Effector CD8-positive, alpha-beta T cell (primary cell): Measurements from ENCODE around the gene MUC3A.

Experiments
- DNase-seq: peaks from one replicate; lab custom pipeline; 2025; lab: John Stamatoyannopoulos, UW

The MUC3A gene

GRCh38 chr7:100944138-100944537, 5.2 kb upstream of the MUC3A start:
- no peak for DNase-seq

DNA sequence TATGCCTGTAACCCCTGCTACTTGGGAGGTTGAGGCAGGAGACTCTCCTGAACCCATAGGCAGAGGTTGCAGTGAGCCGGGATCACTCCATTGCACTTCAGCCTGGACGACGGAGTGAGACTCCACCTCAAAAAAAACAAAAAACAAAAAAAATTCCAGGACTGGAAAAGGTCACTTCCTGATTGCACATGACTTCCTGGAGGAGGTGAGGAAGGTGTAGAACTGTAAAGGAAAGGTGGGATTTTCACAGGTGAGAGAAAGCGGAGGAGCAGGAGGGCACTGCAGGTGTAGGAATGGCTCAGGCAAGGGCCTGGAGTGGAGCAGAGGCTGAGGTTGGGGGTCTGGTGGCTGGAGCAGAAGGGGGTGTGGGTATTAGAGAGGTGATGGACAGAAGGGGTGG, 3.2 kb upstream of the MUC3A start:
- no peak for DNase-seq

GRCh38 chr7:100946766-100947365, 2.5 kb upstream of the MUC3A start:
- no peak for DNase-seq

DNA sequence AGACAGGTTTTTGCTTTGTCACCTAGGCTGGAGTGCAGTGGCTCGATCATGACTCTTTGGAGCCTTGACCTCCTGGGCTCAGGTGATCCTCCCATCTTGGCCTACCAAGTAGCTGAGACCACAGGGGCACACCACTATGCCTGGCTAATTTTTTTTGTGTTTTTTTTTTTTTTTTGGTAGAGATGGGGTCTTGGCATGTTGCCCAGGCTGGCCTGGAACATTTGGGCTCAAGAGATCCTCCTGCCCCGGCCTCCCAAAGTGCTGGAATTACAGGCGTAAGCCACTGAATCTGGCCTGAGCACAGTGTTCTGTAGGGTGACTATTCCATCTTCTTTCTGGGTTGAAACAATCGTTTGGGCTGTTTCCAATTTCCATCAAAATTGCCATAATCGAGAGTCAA, 1.5 kb upstream of the MUC3A start:
- no peak for DNase-seq

- no peak for DNase-seq
Observed at GRCh38 chr7:100949933-100950443, 654 bp downstream of the MUC3A start.

- DNase-seq, result no peak
Observed at GRCh38 chr7:100951172-100951571, 1.8 kb downstream of the MUC3A start.

GRCh38 chr7:100951888-100952560, 2.7 kb downstream of the MUC3A start:
- no peak for DNase-seq

DNA sequence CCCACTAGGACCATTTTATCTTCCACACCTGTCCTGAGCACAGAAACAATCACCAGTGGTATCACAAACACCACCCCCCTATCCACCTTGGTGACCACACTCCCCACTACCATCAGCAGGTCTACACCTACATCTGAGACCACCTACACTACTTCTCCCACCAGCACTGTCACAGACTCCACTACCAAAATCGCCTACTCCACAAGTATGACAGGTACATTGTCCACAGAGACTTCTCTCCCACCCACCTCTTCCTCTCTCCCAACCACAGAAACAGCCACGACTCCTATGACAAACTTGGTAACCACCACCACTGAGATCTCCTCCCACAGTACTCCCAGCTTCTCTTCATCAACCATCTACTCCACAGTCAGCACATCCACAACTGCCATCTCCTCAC, 3.3 kb downstream of the MUC3A start:
- DNase-seq, result no peak

GRCh38 chr7:100957832-100958421, 8.6 kb downstream of the MUC3A start:
- DNase-seq, result no peak

DNA sequence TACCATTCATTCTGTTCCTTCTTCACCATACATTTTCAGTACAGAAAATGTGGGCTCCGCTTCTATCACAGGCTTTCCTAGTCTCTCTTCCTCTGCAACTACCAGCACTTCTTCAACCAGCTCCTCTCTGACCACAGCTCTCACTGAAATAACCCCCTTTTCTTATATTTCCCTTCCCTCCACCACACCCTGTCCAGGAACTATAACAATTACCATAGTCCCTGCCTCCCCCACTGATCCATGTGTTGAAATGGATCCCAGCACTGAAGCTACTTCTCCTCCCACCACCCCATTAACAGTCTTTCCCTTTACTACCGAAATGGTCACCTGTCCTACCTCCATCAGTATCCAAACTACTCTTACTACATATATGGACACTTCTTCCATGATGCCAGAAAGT, 10.6 kb downstream of the MUC3A start:
- no peak for DNase-seq

DNA sequence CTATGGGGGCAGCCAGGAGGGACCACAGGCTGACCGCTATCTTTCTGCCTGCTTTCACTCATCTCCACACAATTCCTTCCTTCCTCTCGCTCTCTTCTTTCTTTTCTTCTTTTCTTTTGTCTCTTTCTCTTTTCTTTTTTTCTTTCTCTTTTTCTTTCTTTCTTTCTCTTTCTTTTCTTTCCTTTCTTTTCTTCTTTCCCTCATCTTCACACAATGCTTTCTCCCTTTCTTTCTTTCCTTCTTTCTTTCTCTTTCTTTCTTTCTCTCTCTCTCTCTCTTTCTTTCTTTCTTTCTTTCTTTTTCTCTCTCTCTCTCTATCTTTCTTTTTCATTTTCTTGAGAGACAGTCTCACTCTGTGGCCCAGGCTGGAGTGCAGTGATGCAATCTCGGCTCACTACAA, 13.2 kb downstream of the MUC3A start:
- no peak for DNase-seq

DNA sequence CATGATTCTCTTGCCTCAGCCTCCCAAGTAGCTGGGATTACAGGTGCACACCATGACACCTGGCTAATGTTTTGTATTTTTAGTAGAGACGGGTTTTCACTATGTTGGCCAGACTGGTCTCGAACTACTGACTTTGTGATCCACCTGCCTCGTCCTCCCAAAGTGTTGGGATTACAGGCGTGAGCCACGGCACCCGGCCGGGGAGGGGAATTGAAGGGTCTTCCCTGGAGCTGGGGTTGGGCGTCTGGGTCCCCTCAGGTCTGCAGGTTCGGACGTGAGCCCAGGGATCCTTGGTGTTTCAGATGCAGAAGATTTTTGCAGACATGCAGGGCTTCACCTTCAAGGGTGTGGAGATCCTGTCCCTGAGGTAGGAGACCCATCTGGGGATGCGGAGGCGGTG, 14.1 kb downstream of the MUC3A start:
- DNase-seq, result no peak

DNA sequence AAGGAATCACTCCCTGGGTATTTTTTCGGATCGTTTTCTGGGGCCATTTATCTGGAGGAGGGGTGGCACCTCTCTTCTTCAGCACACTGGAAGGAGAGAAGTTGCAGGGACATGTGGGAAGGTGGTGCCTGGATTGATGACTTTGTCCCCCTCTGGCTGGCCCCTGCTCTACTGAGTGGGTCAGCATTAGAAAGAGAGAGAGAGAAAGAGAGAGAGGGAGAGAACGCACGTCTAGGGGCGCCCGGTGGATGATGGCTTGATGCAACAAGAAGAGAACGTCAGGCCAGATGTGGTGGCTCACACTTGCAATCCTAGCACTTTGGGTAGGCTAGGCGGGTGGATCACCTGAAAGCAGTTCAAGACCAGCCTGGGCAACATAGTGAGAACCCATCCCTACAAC, 14.5 kb downstream of the MUC3A start:
- DNase-seq, result no peak

- no peak for DNase-seq
Observed at GRCh38 chr7:100964630-100965029, 15.3 kb downstream of the MUC3A start.

DNA sequence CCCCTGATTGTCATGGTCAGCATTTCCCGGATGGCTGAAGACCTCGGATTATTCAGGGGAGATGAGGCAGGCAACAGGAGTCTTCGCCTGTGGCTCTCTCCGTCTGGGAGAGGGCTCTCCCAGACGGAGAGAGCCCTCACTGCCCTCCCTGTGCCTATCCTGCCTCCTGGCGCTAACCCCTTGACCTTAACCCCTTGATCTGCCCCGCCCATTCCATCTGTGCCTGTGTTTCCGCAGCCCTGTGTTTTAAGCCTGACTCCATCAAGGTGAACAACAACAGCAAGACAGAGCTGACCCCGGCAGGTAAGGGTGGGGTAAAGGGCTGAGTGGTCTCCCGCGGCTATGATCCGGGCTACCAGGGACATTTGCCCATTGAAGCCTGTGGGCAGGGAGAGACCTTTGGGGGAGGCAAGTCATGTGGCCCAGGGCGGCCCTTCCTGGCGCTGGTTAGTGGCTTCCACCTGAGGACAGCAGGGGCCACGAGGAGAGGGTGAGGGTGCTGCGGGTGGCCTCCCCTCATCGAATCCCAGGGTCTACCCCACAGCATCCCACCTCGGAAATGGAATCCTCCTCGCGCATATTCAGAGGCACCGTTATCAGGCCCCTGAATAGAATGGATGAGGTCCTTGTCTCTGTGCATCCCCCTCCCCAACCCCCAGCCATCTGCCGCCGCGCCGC, 15.8 kb downstream of the MUC3A start:
- no peak for DNase-seq

DNA sequence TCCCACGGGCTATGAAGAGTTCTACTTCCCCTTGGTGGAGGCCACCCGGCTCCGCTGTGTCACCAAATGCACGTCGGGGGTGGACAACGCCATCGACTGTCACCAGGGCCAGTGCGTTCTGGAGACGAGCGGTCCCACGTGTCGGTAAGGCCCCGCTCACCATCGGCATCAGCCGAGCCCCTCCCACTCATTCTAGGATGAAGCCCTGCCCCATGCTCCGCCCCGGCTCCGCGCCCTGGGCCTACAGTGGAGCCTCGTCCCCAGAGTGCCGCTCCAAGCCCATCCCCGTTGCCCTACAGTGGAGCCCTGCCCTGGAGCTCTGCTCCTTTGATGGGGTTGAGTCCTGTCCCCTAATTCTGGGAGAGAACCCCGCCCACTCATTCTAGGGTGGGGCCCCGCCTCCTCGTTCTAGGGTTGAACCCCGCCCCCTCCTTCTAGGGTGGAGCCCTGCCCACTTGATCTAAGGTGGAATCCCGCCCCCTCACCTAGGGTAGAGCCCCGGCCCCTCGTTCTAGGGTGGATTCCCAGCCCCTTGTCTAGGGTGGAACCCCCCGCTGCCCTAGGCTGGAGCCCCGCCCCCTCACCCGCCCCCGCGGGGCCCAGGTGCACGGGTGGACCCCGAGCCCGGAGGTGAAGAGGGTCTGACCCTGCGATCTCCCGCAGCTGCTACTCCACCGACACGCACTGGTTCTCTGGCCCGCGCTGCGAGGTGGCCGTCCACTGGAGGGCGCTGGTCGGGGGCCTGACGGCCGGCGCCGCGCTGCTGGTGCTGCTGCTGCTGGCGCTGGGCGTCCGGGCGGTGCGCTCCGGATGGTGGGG, 16.6 kb downstream of the MUC3A start:
- DNase-seq, result no peak

- no peak for DNase-seq
Observed at GRCh38 chr7:100966542-100967291, 17.4 kb downstream of the MUC3A start.

DNA sequence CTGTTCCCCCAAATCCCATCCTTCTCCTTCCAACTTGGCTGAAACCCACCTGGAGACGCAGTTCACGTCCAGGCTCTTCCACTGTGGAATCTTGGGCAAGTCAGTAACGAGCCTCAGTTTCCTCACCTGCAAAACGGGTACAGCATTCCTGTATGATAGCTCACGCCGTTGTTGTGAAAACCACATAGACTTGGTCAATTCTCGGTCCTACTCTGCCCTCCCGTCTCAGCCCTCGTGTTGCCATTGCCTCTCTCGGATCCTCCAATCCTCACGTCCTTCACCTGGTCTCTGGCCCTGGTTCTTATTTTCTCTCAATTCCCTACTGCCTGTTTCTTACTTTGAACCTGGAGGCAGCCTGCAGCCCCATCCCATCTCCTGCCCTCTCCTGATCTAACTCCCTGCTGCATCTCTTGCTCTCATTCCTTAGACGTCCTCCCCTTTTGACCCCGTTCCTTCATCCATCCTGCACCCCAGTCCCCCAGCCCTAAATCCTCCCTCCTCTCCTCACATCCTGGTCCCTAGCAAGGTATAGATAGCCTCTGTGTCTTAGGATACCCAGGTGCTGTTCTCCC, 18.0 kb downstream of the MUC3A start:
- DNase-seq, result no peak

DNA sequence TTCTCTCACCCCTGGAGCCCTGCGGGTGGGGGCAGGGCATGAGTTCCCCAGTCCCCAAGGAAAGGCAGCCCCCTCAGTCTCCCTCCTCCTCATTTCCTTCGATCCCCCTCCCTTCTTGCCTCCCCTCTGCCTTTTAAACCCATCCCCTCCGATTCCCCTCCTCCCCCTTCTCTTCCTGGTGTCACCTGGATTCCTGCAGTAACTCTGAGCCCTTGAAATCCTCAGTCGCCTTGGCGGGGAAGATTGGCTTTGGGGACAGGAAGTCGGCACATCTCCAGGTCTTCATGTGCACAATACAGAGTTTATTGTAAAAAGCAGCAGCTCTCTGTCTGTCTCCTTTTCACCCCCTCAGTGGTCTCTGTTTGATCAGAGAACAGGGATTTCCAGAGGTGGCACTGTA, 18.7 kb downstream of the MUC3A start:
- DNase-seq, result no peak

DNA sequence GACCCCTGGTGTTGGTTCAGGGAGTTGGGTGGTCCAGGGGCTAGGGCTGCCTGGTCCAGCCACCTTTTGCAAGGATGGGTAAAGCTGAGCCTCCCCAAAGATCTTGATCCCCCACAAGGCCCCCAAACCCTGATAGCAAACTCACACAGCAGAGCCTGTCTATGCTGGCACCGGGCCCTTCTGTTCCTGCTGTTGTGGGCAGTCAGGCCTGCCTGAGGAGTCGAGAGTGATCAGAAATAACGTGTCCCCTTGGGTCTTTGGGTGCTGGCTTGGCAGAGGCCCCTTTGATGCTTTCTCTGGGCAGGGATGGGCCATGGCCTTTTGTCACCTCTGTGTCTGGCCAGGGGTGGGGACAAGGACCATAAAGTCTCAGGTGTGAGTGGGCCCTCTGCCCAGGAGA, 19.3 kb downstream of the MUC3A start:
- no peak for DNase-seq

DNA sequence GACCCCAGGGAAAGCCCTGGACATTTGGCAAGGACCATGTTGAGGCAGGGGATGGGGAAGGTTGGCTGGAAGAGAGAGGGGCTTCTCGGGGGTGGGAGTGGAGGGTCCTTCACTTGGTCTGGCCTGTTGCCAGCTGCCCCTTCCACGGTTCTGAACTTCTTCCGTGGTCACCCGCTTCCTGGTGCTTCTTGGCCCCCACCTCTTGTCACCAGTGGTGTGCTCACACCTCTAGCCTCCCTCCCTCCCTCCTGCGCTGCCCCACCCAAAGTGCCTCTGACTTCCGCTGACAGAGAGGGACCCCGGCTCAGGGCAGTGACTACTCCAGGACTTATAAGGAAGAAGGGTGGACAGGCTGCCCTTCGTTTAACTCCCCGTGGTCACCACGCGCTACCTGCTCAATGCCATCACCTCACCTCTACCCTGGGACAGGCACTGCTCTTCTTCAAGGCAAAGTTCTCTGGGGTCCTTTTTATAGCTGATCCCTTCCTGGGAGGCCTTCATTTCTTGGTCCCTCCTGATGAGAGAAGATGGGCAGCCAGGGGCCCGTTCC, 19.8 kb downstream of the MUC3A start, which contains the start of gene MUC12:
MUC12 (plus strand) TSS at position 500 of the 550 bp plus-strand sequence. CDS start 58 bp downstream, outside the sequence.
- no peak for DNase-seq
